Parietal lobe (tissue), 1 donor: Measurements from ENCODE around the gene TBP. TPM values are rescaled to one million over a fixed set of nuclear protein-coding genes. Genes with fewer than 3 reads are reported as not detected.

Source experiments
- total RNA-seq: library from RNA; depleted of rRNA; stranded (reverse); fragments of >200 nt; gene quantifications from one replicate; pipeline ENCODE4 v1.2.3, GENCODE V29; 2014

Gene TBP
- 17.8 TPM for total RNA-seq

GRCh38 chr6:170554013-170554795, at the start of gene TBP:
Gene TBP (plus strand): TSS chr6:170554369. CDS start chr6:170557030, 2,661 bp downstream.

GRCh38 chr6:170552765-170553533, 1.2 kb upstream of the TBP start, which contains the start of gene PSMB1:
Gene PSMB1 (minus strand): TSS chr6:170553307. CDS start chr6:170553242, 65 bp downstream.

GRCh38 chr6:170584181-170584953, 30.2 kb downstream of the TBP start, which contains the start of gene PDCD2:
Gene PDCD2 (minus strand): TSS chr6:170584637. CDS start chr6:170584581, 56 bp downstream.

Other genes starting within 250 kb of the TBP start
- gene FAM120B, start 247.6 kb upstream of the TBP start, total RNA-seq: 52.0 TPM
- gene PSMB1, start 1.1 kb upstream of the TBP start, total RNA-seq: 153 TPM
- 44.4 TPM for gene PDCD2, start 30.3 kb downstream of the TBP start, total RNA-seq